ENCODE data around the gene GPC1.

The GPC1 gene

DNA sequence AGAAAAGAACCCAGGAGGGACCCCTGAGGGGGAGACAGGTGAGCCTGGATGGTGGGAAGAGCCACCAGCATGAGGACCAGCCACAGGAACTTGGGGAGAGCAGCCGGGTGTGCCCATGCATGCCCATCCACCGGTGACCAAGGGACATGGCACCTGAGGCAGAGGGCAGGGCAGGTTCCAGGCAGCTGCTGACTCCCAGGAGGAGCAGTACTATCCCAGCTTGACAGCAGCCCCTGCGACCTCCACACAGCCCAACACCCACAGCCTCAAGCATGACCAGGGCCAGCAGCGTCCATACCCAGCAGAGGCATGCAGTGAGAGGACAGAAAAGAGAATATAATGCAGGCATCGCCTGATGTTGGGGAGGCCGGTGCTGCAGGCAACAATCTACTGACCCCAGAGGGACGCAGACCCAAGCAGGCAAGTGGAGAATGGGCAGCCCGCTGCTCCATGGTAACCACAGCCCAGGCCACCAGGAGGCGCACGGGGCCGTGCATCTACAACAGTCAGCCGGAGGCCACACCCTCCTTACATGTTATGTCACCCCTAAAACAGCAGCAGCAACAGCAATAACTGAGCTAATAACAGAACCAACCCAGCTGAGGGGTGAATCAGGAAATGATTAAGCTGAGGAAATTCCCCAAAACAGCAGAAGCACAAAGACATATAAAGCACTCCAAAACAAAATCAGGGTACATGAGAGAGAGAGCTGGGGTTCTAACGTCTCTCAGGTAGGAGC, 78.3 kb downstream of the GPC1 start:
- DNase-seq (ENCODE audit: low read depth): peak; percentile 40

DNA sequence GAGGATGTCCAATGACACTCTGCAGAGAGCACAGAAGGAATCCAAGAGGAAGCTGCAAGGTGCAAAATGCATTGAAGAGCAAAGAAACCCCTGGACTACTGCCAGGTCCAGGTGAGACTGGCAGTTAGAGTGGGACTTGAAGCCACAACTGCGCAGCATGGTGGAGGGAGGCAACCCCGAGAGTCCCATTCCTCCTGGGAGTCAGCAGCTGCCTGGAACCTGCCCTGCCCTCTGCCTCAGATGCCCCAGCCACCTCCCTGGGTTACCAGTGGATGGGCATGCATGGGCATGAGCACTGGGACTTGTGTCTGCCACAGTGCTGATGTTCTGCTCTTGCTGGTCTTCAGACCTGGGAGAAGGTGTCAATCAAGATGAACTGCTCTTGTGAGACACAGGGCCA, 79.2 kb downstream of the GPC1 start:
- no peak for DNase-seq (ENCODE audit: low read depth)

DNA sequence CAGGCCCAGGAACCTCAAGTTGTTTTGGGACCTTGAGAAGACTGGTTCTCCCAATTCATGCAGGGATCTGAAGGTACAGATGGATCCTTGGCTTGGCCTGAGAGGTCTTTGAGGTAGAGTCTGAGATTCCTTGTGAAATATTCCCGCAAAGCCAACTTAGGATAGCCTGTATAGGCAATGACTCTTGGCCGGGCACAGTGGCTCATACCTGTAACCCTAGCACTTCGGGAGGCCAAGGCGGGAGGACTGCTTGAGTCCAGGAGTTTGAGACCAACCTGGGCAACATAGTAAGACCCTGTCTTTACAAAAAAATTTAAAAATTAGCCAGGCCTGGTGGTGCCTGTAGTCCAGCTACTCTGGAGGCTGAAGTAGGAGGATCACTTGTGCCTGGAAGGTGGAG, 81.9 kb downstream of the GPC1 start:
- no peak for DNase-seq (ENCODE audit: low read depth)

Data from GM04503 (cell line).